GM18867 (cell line): Measurements from ENCODE around the gene RASSF4.

Experiments used
- ATAC-seq: cut with Tn5 transposase; IDR thresholded peaks from one replicate; pipeline ENCODE4 v1.9.1; 2021; ENCODE audit warnings: mild to moderate bottlenecking, moderate library complexity; ENCODE audit not compliant: unreplicated experiment

RASSF4 gene

DNA sequence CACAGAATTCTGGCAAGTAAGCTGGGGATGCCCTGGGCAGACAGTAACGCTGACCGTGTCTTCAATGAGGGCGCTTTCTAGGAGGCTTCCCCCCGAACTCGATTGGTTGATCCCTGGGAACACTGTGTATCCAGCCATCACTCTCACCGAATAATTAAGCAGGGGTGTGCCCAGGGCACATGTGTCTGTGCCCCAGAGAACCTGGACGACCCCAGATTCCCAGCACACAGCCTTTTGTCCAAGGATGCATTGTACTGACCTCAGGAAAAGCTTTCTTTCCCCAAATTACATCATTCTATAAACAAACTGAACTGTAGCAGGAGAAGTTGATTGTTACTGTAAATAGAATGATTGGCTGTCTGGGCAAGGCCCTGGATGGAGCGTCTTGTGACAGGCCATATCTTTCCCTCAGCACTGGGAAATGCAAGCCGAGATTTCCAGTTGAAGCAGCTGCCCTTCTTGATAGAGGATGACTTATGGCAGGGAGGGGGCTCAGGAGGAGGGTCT lies 25.6 kb downstream of the RASSF4 start:
- ATAC-seq: no peak

DNA sequence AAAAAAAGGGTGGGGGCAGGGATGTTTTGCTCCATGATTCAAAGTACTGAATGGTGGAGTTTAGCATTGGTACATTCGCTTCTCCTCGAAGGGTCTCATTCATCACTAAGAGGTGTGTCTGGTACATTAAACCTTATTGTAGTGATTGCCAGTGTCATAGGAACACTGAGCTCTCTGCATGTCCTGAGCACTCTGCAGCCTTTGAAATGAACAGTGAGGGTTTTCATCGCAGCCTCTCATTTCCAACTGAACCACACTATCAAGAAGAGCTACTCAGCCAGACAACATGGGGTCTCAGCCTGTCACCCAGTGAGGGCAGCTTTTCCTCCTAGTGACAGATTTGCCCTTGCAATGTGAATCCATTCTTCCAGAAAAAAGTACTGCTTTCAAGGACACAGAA lies 26.6 kb downstream of the RASSF4 start:
- ATAC-seq: no peak

- no peak for ATAC-seq
Measured at GRCh38 chr10:44986670-44987069, 27.1 kb downstream of the RASSF4 start.

DNA sequence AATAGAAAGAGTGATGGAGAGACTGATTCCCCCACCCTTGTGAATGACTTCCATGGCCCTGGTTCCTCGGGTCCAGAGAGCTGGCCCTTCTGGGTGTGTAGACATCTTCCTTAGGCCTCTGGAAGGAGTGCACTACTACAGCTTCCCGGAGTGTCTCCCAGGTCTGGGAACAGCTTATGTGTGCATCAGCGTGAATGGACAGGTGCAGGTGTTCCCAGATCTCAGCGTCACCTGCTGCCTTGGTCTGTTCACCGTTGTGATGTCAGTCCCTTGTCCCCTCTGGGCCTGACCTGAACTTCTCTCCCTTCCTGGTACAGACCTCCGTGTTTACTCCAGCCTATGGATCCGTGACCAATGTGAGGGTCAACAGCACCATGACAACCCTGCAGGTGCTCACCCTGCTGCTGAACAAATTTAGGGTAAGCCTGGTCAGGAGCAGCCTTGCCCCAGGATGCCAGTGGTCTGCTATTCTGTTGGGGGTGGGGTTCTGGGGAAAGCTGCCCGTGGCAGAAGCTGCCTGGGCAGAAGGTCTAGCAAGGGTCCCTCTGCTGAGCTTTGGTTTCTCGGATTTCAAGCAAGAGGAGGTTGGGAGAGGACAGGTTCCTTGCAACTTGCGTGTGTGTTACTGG lies 29.5 kb downstream of the RASSF4 start:
- ATAC-seq: no peak

DNA sequence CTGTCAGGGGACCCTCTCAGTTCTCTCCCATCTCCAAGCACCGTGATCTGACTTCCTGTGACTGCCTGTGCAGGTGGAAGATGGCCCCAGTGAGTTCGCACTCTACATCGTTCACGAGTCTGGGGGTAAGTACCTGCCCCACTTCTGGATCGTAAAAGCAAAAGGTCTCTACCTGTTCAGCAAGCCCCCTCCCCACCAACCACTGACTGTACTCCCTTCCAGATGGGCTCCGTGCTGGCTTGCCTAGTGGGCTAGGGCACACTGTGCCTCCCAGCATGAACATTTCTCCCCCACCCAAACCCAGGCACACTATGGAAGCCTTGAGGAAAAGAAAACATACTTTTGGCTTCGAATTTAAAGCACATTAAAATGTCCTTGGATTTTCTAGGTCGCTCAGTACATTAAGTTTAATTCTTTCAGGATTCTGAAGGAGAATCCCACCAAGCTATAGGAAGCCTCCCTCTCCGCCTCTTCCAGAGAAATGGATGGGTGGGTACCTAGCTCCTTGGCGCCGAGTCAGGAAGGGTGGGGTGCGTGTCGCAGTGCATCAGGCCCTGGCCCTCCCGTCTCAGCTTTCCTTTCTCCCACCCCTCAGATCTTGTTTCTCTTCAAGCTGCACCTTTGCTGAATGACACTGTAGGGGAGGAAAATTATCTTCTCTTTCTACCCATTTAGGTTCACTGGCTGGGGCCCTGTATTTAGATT lies 30.1 kb downstream of the RASSF4 start:
- ATAC-seq: no peak

DNA sequence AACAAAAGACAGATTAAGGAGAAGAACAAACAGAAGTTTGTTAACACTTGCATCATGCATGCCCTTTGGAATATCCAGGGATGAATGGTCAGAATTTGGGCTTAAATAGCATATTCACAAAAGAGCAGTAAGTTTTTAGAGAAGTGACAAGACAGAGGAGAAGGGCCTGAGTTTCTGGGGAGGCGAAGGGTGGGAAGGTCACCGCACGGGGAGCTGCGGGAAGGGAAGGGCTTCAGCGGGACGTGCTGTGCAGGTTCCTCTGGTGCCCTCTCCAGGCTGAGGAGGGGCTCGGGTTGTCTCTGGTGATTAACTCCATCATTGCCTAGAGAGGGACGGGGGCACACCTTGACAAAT lies 30.7 kb downstream of the RASSF4 start:
- no peak for ATAC-seq

- no peak for ATAC-seq
Measured at GRCh38 chr10:44990965-44991364, 31.4 kb downstream of the RASSF4 start.

DNA sequence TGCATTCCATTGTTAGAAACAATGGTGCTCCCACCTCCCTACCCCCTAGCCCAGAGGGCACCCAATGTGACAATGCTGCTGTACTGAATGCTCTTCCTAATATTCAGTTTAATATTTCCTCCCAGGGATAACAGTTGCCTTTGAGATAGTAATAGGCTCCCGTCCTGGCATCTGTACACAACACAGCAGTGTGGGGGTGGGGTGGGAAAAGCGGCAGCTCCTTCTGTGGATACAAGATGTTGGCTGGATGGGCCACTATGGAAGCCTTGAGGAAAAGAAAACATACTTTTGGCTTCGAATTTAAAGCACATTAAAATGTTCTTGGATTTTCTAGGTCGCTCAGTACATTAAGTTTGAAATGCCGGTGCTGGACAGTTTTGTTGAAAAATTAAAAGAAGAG lies 32.0 kb downstream of the RASSF4 start:
- no peak for ATAC-seq

DNA sequence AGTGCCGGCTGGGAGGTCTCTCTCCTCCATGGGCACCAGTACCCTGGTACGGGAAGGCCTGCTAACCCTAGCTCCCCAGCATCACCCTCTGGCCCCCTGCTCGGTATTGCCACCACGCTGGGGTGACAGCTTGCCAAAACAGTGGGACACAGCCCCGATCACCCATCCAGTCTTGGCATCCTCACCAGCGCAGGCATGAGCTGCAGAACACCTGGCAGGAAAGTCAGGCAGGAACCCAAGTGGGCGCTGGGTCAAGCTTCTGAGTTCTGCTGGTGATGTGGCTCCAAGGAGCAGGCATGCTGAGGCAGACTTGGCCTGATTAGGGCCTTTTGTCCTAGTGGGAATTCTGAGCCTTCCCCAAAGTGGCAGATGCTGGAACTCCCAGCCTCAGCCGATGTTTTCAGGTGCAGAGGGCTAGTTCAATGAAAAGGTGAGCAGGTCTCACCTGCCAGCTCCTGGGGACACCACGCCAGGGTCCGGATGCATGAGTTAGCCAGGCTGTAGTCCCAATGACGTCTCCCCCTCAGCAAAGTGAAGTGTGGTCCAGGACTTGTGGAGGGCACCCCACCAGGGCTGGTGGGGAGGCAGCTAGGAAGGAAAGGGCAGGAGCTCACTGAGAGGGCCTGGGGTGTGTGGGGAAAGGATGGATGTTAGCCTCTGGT lies 32.6 kb downstream of the RASSF4 start:
- ATAC-seq: no peak

DNA sequence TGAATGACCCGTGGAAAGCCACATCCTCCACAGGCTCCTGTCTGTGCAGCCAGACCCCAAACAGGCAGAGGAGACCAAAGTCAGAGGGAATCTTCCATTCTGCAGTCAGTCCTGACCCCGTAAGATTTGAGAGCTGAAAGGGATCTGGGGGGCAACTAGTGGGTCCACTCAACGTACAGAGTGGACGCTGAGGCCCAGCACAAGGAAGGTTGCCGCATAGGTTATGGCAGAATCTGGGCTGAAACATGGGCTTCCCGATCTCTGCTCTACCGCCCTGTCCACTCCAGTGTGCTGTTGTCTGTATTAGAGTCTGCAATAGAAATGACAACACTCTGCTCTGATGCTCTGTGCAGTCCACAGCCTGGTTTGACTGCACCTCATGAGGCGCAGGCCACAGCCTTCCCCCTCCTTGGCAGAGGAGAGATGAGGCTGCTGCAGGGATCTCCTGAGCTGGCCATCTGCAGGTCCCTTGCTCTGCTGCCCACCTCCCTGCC lies 33.2 kb downstream of the RASSF4 start:
- ATAC-seq: no peak

- ATAC-seq: no peak
Measured at GRCh38 chr10:44993226-44993921, 33.8 kb downstream of the RASSF4 start.

GRCh38 chr10:44993922-44994751 lies 34.5 kb downstream of the RASSF4 start:
- no peak for ATAC-seq

- ATAC-seq: no peak
Measured at GRCh38 chr10:44994752-44995530, 35.3 kb downstream of the RASSF4 start.

GRCh38 chr10:44995581-44995913 lies 35.9 kb downstream of the RASSF4 start:
- ATAC-seq: no peak

DNA sequence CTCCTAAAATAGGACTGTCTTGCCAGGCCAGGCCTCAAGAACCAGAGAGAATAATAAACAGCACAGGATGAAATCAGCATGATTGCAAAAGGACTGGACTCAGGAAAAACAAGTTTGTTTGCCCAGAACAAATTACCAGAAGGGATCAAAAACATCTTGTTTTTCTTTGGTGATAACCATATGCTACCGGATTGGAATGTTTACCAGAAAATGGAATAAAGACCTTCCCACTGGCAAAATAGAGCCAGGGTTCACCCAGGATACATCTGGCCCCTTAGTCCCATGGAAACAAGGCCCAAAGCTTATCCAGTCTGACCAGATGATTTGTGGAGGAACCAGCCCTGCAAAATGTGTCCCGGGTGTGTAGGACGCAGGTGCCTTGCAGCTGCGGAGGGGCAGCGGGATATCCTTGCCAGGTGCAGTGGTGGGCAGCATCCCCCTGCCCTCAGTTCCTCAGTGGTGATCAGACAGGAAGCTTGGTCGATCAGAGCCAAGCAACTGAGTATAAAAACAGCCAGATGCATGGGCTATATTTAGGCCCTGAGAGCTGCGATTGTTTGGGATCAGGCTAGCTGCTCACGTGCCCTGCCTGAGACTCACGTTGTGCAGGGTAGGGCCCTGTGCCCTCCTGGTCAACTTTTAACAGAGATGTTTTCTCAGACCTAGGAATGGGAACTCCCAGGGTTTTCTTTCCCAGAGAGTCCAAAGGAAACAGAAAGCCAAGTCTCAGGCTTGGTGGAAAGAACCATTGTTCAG lies 36.5 kb downstream of the RASSF4 start:
- no peak for ATAC-seq

- ATAC-seq: no peak
Measured at GRCh38 chr10:44997105-44997748, 37.6 kb downstream of the RASSF4 start.

DNA sequence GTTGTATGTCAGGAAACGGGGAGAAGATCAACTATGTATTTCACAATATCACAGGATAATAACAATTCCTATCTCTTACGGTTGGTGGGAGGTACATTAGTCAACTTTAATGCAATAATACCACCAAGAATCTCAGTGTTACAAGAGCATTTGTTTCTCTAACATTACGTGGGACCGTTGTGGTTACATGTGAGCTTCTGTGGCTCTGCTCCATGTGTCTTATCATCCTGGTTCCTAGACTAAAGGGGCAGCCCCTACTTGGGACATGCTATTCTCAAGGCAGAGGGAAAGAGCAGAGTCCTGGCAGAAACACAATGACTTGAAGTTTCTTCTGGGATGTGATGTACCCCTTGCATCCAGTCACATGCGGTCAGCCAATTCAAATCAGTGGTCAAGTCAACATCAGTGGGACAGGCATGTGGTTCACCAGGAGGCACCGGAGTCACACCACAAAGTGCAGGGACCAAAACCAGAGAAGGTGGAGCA lies 38.6 kb downstream of the RASSF4 start:
- no peak for ATAC-seq

GRCh38 chr10:45000138-45000751 lies 40.6 kb downstream of the RASSF4 start:
- no peak for ATAC-seq
